Breast epithelium (tissue), 3 donors: ENCODE results near the gene LATS1.

Experiments used
- POLR2A ChIP-seq: fragments of 450-650 bp; IDR thresholded peaks from one replicate; pipeline ENCODE4 v1.6.1; 2016; ENCODE audit warnings: antibody characterized with exemption, mild to moderate bottlenecking, moderate library complexity
- POLR2AphosphoS5 ChIP-seq, 3 donors: sonication (generic); formaldehyde crosslinking; IDR thresholded peaks; one replicate each; pipeline ENCODE4 v1.6.1; 2017; ENCODE audit warnings: antibody characterized with exemption in 3 of 3
- TF ChIP-seq, protein P1 (sequence below), 3 donors: fragments of 450-650 bp; IDR thresholded peaks; one replicate each; pipeline ENCODE4 v1.5.1; 2016 to 2017; ENCODE audit warnings: antibody characterized with exemption in 3 of 3, mild to moderate bottlenecking in 3 of 3, moderate library complexity in 3 of 3

DNA sequence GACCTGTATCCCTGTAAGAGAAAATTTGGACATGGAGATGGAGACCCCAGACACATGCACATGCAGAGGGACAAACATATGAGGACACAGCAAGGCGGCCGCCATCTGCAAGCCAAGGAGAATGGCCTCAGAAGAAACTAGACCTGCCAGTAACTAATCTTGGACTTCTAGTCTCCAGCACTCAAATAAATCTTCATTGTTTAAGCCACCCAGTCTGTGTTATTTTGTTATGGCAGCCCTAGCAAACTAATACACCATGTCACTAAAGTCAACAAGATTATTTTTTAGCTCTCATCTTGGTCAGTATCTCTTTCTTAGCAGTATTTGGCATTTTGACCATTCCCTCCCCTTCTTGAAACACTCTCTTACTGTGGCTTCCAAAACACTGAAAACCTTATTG, 26.7 kb downstream of the LATS1 start:
- no peak for TF ChIP-seq POLR2A
- TF ChIP-seq, protein P1, sequence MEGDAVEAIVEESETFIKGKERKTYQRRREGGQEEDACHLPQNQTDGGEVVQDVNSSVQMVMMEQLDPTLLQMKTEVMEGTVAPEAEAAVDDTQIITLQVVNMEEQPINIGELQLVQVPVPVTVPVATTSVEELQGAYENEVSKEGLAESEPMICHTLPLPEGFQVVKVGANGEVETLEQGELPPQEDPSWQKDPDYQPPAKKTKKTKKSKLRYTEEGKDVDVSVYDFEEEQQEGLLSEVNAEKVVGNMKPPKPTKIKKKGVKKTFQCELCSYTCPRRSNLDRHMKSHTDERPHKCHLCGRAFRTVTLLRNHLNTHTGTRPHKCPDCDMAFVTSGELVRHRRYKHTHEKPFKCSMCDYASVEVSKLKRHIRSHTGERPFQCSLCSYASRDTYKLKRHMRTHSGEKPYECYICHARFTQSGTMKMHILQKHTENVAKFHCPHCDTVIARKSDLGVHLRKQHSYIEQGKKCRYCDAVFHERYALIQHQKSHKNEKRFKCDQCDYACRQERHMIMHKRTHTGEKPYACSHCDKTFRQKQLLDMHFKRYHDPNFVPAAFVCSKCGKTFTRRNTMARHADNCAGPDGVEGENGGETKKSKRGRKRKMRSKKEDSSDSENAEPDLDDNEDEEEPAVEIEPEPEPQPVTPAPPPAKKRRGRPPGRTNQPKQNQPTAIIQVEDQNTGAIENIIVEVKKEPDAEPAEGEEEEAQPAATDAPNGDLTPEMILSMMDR (IDR thresholded peaks at IDR 0.05), result no peak
- no peak for TF ChIP-seq POLR2AphosphoS5 (IDR thresholded peaks at IDR 0.05)
